ENCODE measurements around the gene INTS15.

DNA sequence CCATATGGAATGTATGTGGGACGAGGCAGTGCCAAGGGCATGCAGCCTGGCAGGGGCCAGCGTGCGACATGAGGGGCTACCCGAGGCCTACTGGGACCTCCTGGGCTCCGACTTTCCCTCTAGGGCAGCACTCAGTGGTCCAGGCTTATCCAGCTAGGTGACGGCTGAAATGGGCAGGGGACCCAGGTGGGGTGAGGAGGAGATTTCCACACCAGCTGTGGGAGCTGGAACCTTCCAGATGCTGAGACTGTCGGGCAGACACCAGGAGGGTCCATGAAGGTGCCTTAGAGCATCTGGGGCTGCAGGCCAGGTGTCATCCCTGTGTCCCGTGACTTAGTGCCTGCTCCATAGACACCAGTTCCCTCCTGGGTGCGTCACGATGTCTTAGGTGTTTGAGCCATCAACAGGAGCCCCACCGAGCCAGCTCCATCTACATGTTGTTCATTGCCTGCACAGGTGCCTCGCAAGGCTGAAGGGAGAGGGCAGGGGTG, 60.7 kb downstream of the INTS15 start:
- TF ChIP-seq POLR2AphosphoS5 (IDR thresholded peaks at IDR 0.05; ENCODE audit: low read depth, low read length) (no peak), SPI1 (IDR thresholded peaks at IDR 0.05; ENCODE audit: low read depth, low read length) (no peak), POLR2A (IDR thresholded peaks at IDR 0.05; ENCODE audit: low read depth, low read length) (no peak), TAF1 (IDR thresholded peaks at IDR 0.05; ENCODE audit: low read depth, low read length) (no peak), PAX5 (IDR thresholded peaks at IDR 0.05; ENCODE audit: insufficient read depth, low read length, severe bottlenecking) (no peak)
